T47D (cell line): ENCODE measurements around the gene MAP4.
A peak's percentile ranks its signal among the peaks of the same experiment; 100 is the strongest.

ENCODE experiments used
- DNase-seq, 2 experiments: peaks; one replicate each; pipeline versions ENCODE4 v3.0.0 to v3.0.0-alpha.2; 2011 to 2012; ENCODE audit warnings: low read depth in 1 of 2, low spot score in 1 of 2
- JUND ChIP-seq: IDR thresholded peaks from 2 replicates; pipeline ENCODE4 v1.6.1; 2012; ENCODE audit warnings: low read depth
- in situ Hi-C: cut with HindIII; loops from 2 replicates; pipeline ENCODE4 v1.10.0; 2016; ENCODE audit warnings: low sequenced_read_pairs, low pct_unique_long_range_greater_than_20kb

Gene MAP4

GRCh38 chr3:47854720-47855455 is 161.3 kb downstream of the MAP4 start:
- in situ Hi-C loops = no loop called here
- no peak for TF ChIP-seq JUND
- DNase-seq = no peak

DNA sequence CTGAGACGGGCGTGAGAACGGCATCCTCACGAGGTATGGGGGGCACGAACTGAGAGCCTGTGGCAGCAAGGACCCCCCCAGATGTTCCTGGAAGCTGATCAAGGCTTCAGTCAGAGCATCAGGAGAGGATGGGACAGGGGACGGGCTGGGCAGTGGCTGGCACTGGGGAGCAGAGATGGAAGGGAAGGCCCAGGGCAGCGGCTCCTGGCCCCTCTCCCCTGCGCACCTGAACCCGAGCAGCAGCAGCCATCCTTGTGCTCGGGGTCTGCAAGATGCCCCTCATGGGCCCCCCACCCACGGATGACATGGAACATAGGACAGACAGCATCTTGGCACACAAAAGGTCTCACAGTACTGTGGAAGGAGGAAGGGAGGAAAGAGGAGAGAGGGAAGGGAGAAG is 161.9 kb downstream of the MAP4 start:
- no peak for DNase-seq
- in situ Hi-C loops = no loop called here
- TF ChIP-seq JUND = no peak

DNA sequence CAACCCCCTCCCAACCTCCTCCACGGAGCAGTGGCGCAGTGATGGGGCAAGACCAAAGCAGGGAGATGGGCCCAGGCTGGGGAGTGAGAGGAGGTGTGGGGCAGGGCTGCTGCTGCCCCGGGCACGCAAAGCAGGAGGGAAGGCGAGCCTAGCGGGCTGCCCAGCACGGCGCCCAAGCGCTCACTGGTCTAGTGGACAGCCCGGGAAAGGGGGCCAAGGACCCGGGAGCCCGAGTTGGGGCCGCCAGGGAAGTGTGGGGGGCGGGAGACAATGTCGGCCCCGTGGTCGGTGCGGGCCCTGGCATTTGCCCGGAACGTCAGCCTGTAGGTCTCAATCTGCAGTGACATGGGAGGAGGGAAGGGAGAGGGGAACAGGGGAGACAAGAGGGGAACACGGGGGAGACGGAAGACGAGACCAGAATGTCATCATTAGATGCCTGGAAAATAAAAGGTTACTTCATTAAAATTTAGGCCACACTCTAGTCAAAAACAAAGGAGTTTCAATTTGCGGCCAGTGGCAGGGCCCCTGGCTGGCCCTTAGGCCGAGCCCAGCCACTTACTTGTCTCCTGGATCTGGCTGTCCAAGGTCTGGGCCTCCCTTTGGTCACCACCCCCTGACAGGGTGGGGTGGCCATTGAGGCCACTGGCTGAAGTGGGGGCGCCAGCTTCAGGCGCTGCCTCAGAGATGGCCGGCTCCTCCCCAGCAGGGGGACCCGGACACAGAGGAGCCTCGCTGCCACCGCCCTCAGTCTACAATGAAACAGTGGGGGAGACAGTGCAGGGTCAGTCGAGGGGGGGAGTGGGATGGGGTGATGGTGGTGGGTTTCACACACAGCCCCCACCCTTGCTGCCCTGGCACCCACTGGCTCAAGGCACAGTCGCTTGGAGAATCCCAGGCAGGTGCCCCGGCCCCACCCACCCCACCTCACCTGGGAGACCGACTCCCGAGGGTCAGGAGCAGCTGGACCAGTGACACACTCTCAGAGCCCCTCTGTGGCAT is 163.3 kb downstream of the MAP4 start:
- TF ChIP-seq JUND = no peak
- in situ Hi-C loops = no loop called here
- DNase-seq = no peak

- in situ Hi-C loops = no loop called here
- no peak for TF ChIP-seq JUND
These were observed 164.2 kb downstream of the MAP4 start for GRCh38 chr3:47851888-47852603.

GRCh38 chr3:47850564-47851410 is 165.4 kb downstream of the MAP4 start:
- no peak for DNase-seq
- no peak for TF ChIP-seq JUND
- in situ Hi-C loops = no loop called here

More at GRCh38 chr3:47851888-47852603, 164.2 kb downstream of the MAP4 start:
- no peak for DNase-seq

- DNase-seq = peak in 1 of 2 experiments; percentile 30
- no peak for TF ChIP-seq JUND
- in situ Hi-C loops = no loop called here
These were observed 166.3 kb downstream of the MAP4 start for GRCh38 chr3:47849699-47850563.

DNA sequence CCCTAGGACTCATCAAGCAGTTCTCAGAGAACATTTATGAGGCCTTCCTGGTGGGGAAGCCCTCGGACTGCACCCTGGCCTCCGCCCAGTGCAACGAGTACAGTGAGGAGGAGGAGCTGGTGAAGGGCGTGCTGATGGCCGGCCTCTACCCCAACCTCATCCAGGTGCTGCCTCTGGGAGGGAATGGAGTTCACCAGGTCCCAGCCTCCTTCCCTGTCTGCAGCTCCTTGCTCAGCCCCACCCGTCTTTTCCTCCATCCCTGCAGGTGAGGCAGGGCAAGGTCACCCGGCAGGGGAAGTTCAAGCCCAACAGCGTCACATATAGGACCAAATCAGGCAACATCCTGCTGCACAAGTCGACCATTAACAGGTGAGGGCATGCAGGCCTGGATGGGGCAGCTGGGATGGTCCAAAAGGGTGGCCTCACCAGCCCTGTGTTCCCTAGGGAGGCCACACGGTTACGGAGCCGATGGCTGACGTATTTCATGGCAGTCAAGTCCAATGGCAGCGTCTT is 167.0 kb downstream of the MAP4 start:
- in situ Hi-C loops = no loop called here
- no peak for DNase-seq
- TF ChIP-seq JUND = no peak

DNA sequence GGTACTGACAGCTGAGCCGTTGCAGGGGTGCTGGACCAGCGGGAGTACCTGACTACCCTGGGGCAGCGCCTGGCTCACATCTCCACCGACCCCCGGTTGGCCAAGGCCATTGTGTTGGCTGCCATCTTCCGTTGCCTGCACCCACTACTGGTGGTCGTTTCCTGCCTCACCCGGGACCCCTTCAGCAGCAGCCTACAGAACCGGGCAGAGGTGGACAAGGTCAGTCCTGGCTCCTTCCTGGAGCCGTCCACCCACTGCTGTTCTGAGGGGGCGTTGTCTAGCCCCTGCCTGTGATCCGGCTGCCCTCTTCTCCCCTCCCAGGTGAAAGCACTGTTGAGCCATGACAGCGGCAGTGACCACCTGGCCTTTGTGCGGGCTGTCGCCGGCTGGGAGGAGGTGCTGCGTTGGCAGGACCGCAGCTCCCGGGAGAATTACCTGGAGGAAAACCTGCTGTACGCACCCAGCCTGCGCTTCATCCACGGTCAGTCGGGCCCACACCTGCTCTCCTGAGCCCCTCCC is 167.6 kb downstream of the MAP4 start:
- TF ChIP-seq JUND = no peak
- DNase-seq = no peak
- in situ Hi-C loops = no loop called here

- no peak for TF ChIP-seq JUND
- in situ Hi-C loops = no loop called here
- no peak for DNase-seq
These were observed 168.3 kb downstream of the MAP4 start for GRCh38 chr3:47847801-47848518.

DNA sequence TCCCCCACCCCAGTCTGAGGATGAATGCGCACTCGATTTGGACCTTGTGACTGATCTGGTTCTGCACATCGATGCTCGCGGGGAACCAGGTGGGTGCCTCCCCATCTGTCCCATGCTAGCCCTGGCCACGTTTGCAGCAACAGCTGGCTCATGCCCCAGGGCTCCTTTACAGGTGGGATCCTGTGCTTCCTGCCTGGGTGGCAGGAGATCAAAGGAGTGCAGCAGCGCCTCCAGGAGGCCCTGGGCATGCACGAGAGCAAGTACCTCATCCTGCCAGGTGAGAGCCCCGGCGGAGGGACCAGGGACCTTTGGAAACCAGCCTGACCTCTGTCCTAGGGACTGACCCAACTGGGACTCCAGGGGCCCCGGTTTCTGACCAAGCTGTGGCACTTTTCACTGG is 169.0 kb downstream of the MAP4 start:
- TF ChIP-seq JUND = no peak
- in situ Hi-C loops = no loop called here
- DNase-seq = no peak

- in situ Hi-C loops = no loop called here
- no peak for DNase-seq
- TF ChIP-seq JUND = no peak
These were observed 169.4 kb downstream of the MAP4 start for GRCh38 chr3:47846880-47847248.
